ENCODE results near the gene RARA. TPM values are rescaled to one million over a fixed set of nuclear protein-coding genes. Genes with fewer than 3 reads are reported as not detected.

Gene RARA
- polyA plus RNA-seq, 1 experiment, result 4.9 TPM

- Histone ChIP-seq H3K27ac (ENCODE audit: low read depth, low read length) (no peak overlapping the region), H3K27me3 (ENCODE audit: control insufficient read depth, insufficient read depth, low read length) (no peaks in the 10 kb centered on the region), H3K4me3 (ENCODE audit: low read depth, low read length) (no peak overlapping the region), H3K9me3 (ENCODE audit: control insufficient read depth, insufficient read depth, low read length) (no peaks in the 10 kb centered on the region)
- DNase-seq (ENCODE audit: low read depth, low spot score), result peak; percentile 21
- ChIA-PET POLR2A (no interaction called here), CTCF (interaction anchor here (0.6 to 3.7 kb wide), 24 partner anchors 9 to 852 kb away, joined by 3 to 37 read pairs (median 4); partner anchors contain the start of gene TOP2A)
- TF ChIP-seq CTCF (IDR thresholded peaks at IDR 0.05; ENCODE audit: low read depth, low read length), result peak; percentile 64
These were observed 90.2 kb downstream of the RARA start for GRCh38 chr17:40399185-40399584.

- Histone ChIP-seq H3K4me3 (ENCODE audit: low read depth, low read length) (no peak overlapping the region), H3K27me3 (ENCODE audit: control insufficient read depth, insufficient read depth, low read length) (no peaks in the 10 kb centered on the region), H3K9me3 (ENCODE audit: control insufficient read depth, insufficient read depth, low read length) (no peaks in the 10 kb centered on the region), H3K27ac (ENCODE audit: low read depth, low read length) (no peak overlapping the region)
- CTCF ChIA-PET, result interaction anchor here (1.2 to 2.4 kb wide), 4 partner anchors 12 to 158 kb away, joined by 3 to 11 read pairs (median 4); no protein-coding TSS in a partner anchor
- no peak for DNase-seq (ENCODE audit: low read depth, low spot score)
- no peak for TF ChIP-seq CTCF (IDR thresholded peaks at IDR 0.05; ENCODE audit: low read depth, low read length)
- POLR2A ChIA-PET, result no interaction called here
These were observed 93.7 kb downstream of the RARA start for GRCh38 chr17:40402668-40403067.

GRCh38 chr17:40404003-40404402 is 95.0 kb downstream of the RARA start:
- DNase-seq (ENCODE audit: low read depth, low spot score), result no peak
- ChIA-PET CTCF (no interaction called here), POLR2A (no interaction called here)
- no peak overlapping the region for H3K4me3 ChIP-seq (ENCODE audit: low read depth, low read length)
- no peak for TF ChIP-seq CTCF (IDR thresholded peaks at IDR 0.05; ENCODE audit: low read depth, low read length)
- no peak overlapping the region for H3K27ac ChIP-seq (ENCODE audit: low read depth, low read length)
- H3K9me3 ChIP-seq (ENCODE audit: control insufficient read depth, insufficient read depth, low read length), result no peaks in the 10 kb centered on the region
- no peaks in the 10 kb centered on the region for H3K27me3 ChIP-seq (ENCODE audit: control insufficient read depth, insufficient read depth, low read length)

Small RNAs within 50 kb of the gene (small RNA-seq; reads per million reads assigned to genes)
- not detected for gene RF00019 (ENCODE audit: insufficient read length, low read depth)
- not detected for gene RNA5SP441 (ENCODE audit: insufficient read length, low read depth)

Other genes starting within 250 kb of the RARA start
- 25.2 and 32.0 TPM in 2 replicates for gene THRA, start 246.2 kb upstream of the RARA start, polyA plus RNA-seq (2011; rRNA removed)
- 0.62 and 1.0 TPM in 2 replicates for gene NR1D1, start 208.6 kb upstream of the RARA start, polyA plus RNA-seq (2011; rRNA removed)
- 69.8 and 92.2 TPM in 2 replicates for gene MSL1, start 187.2 kb upstream of the RARA start, polyA plus RNA-seq (2011; rRNA removed)
- 40.1 and 46.9 TPM in 2 replicates for gene CASC3, start 168.6 kb upstream of the RARA start, polyA plus RNA-seq (2011; rRNA removed)
- gene RAPGEFL1, start 131.7 kb upstream of the RARA start, polyA plus RNA-seq (2011; rRNA removed), result 2.9 and 3.0 TPM in 2 replicates
- 8.1 and 8.6 TPM in 2 replicates for gene WIPF2, start 89.9 kb upstream of the RARA start, polyA plus RNA-seq (2011; rRNA removed)
- 8.6 and 9.1 TPM in 2 replicates for gene CDC6, start 21.3 kb upstream of the RARA start, polyA plus RNA-seq (2011; rRNA removed)
- gene GJD3, start 55.6 kb downstream of the RARA start, polyA plus RNA-seq (2011; rRNA removed), result 0.41 and 0.97 TPM in 2 replicates
- gene TOP2A, start 108.7 kb downstream of the RARA start, polyA plus RNA-seq (2011; rRNA removed), result 28.2 and 53.5 TPM in 2 replicates
- 1,026 and 1,343 TPM in 2 replicates for gene IGFBP4, start 134.3 kb downstream of the RARA start, polyA plus RNA-seq (2011; rRNA removed)
- gene TNS4, start 192.4 kb downstream of the RARA start, polyA plus RNA-seq (2011; rRNA removed), result 0.07 and 0.10 TPM in 2 replicates

All from AG04450 (cell line).